ENCODE measurements around the gene DNASE1L3. TPM values are rescaled to one million over a fixed set of nuclear protein-coding genes. Genes with fewer than 3 reads are reported as not detected.

The DNASE1L3 gene
- total and polyA plus RNA-seq, 2 of the 13 experiments (the other 11 are each of a cell fraction or from before 2014, with no cell fraction given), result 0.86 to 1.7 TPM

- TF ChIP-seq MAZ (IDR thresholded peaks at IDR 0.05; ENCODE audit: borderline replicate concordance, low read depth, low read length) (no peak), MAZ (CRISPR knock-in tag; IDR thresholded peaks at IDR 0.05; ENCODE audit: low read depth) (peak; percentile 55; the same call in 1 of the 2 replicates), IRX3 (CRISPR knock-in tag; IDR thresholded peaks at IDR 0.05; ENCODE audit: borderline replicate concordance, low read depth) (no peak), ZMYM3 (CRISPR knock-in tag; IDR thresholded peaks at IDR 0.05) (peak; percentile 72), ISX (CRISPR knock-in tag; conservative IDR thresholded peaks at IDR 0.05) (no peak), ZNF567 (CRISPR knock-in tag; IDR thresholded peaks at IDR 0.05; ENCODE audit: borderline replicate concordance) (no peak), RERE (CRISPR knock-in tag; IDR thresholded peaks at IDR 0.05; ENCODE audit: low read depth) (no peak), ZNF460 (CRISPR knock-in tag; IDR thresholded peaks at IDR 0.05; ENCODE audit: borderline replicate concordance) (no peak), ZUFSP (CRISPR knock-in tag; IDR thresholded peaks at IDR 0.05; ENCODE audit: borderline replicate concordance) (no peak), ZNF740 (CRISPR knock-in tag; IDR thresholded peaks at IDR 0.05) (no peak), PRDM10 (CRISPR knock-in tag; IDR thresholded peaks at IDR 0.05; ENCODE audit: low read depth) (no peak), DDIT3 (CRISPR knock-in tag; IDR thresholded peaks at IDR 0.05) (no peak), XRCC5 (optimal IDR thresholded peaks at IDR 0.05; ENCODE audit: low read length) (no peak), ZNF614 (CRISPR knock-in tag; IDR thresholded peaks at IDR 0.05; ENCODE audit: borderline replicate concordance) (no peak), ZNF468 (CRISPR knock-in tag; IDR thresholded peaks at IDR 0.05) (no peak), ONECUT2 (CRISPR knock-in tag; IDR thresholded peaks at IDR 0.05) (no peak), SALL1 (CRISPR knock-in tag; IDR thresholded peaks at IDR 0.05) (peak; percentile 56), THAP11 (CRISPR knock-in tag; IDR thresholded peaks at IDR 0.05) (peak; percentile 58; the same call in 1 of the 2 replicates)
Observed at GRCh38 chr3:58237238-58237940, 26.6 kb upstream of the DNASE1L3 start, which contains the start of gene ABHD6 (continued).
